Measurements from ENCODE around the gene TFB1M. TPM values are rescaled to one million over a fixed set of nuclear protein-coding genes. Genes with fewer than 3 reads are reported as not detected.
A peak's percentile ranks its signal among the peaks of the same experiment; 100 is the strongest.
"Not testable (repeated sequence)": the region's sequence is repeated elsewhere in the genome, so short reads cannot be mapped to it uniquely, and the experiment has no call there.

Gene TFB1M
- total RNA-seq: 10 to 100 TPM; 10.1 to 21.9 (median 14.8) TPM

DNA sequence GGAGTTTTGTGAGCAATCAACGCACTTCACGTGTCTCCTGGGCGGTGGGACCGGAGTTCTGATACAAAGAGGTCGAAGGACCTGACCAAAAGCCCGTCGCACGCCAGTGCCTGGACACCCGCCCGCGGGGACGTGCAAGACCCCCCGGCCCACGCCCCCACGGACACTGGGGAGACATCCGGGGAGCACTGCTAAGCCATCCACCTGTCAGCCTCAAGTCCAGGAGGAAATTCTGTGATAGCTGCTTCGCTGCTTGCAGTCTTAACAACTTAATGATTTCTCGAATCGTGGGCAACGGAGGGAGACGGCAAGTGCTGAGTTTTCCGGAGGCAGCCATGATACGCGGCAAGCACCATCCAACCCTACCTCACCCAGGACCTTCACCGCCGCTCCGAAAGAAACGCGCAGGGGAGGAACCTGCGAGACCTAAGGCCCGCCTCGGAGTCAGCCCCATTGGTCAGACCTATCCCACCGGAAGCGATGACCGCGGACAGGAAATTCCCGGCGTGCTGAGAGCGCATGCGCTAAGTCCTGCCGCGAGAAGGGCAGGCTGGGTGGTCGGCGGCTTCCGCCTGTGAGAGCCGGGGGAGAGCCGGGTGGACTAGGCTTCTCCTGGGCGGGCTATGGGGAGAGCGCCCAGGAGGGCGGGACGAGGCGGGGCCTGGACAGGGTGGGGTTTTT is at the start of gene TFB1M:
Gene TFB1M, minus strand, starts transcription at position 393 of the 681 bp plus-strand sequence. Its CDS starts 56 bp downstream, at position 337.
- intact Hi-C loops (cut with DNase I; ENCODE audit: low total_unique reads): no loop called here
- 0 to 1% methylated on average over 42 to 45 of the region's 52 CpGs for WGBS, 2 donors
- peak; percentile 98 to 99 for DNase-seq (ENCODE audit: low spot score in 2 of 2)
- H3K4me3 ChIP-seq (ENCODE audit: low read depth, poor library complexity, severe bottlenecking): peak within 1 kb of the TSS; percentile 91
- TF ChIP-seq POLR2A (IDR thresholded peaks at IDR 0.05): peak in 1 of 2 donors; percentile 5
- TF ChIP-seq, protein P1, sequence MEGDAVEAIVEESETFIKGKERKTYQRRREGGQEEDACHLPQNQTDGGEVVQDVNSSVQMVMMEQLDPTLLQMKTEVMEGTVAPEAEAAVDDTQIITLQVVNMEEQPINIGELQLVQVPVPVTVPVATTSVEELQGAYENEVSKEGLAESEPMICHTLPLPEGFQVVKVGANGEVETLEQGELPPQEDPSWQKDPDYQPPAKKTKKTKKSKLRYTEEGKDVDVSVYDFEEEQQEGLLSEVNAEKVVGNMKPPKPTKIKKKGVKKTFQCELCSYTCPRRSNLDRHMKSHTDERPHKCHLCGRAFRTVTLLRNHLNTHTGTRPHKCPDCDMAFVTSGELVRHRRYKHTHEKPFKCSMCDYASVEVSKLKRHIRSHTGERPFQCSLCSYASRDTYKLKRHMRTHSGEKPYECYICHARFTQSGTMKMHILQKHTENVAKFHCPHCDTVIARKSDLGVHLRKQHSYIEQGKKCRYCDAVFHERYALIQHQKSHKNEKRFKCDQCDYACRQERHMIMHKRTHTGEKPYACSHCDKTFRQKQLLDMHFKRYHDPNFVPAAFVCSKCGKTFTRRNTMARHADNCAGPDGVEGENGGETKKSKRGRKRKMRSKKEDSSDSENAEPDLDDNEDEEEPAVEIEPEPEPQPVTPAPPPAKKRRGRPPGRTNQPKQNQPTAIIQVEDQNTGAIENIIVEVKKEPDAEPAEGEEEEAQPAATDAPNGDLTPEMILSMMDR (IDR thresholded peaks at IDR 0.05): no peak

DNA sequence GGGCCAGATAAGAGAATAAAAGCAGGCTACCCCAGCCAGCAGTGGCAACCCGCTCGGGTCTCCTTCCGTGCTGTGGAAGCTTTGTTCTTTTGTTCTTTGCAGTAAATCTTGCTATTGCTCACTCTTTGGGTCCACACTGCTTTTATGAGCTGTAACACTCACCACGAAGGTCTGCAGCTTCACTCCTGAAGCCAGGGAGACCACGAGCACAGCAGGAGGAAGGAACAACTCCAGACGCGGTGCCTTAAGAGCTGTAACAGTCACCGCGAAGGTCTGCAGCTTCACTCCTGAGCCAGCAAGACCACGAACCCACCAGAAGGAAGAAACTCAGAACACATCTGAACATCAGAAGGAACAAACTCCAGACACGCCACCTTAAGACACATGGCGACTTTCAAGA is 49.7 kb upstream of the TFB1M start:
- H3K4me3 ChIP-seq (ENCODE audit: low read depth, poor library complexity, severe bottlenecking); DNase-seq (ENCODE audit: low spot score in 2 of 2); intact Hi-C loops (cut with DNase I; ENCODE audit: low total_unique reads): not testable (repeated sequence)
- 82 to 85% methylated on average over 12 of the region's 12 CpGs for WGBS, 2 donors

DNA sequence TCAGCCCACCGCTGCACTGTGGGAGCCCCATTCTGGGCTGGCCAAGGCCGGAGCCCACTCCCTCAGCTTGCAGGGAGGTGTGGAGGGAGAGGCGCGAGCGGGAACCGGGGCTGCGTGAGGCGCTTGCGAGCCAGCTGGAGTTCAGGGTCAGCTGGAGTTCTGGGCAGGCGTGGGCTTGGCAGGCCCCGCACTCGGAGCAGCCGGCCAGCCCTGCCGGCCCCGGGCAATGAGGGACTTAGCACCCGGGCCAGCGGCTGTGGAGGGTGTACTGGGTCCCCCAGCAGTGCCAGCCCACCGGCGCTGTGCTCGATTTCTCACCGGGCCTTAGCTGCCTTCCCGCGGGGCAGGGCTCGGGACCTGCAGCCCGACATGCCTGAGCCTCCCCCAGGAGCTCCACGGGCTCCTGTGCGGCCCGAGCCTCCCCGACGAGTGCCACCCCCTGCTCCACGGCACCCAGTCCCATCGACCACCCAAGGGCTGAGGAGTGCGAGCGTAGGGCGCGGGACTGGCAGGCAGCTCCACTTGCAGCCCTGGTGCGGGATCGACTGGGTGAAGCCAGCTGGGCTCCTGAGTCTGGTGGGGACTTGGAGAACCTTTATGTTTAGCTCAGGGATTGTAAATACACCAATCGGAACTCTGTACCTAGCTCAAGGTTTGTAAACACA is 48.8 kb upstream of the TFB1M start:
- DNase-seq (ENCODE audit: low spot score in 2 of 2); intact Hi-C loops (cut with DNase I; ENCODE audit: low total_unique reads); H3K4me3 ChIP-seq (ENCODE audit: low read depth, poor library complexity, severe bottlenecking): not testable (repeated sequence)
- 97 to 99% methylated on average over 13 to 30 of the region's 39 CpGs for WGBS, 2 donors

DNA sequence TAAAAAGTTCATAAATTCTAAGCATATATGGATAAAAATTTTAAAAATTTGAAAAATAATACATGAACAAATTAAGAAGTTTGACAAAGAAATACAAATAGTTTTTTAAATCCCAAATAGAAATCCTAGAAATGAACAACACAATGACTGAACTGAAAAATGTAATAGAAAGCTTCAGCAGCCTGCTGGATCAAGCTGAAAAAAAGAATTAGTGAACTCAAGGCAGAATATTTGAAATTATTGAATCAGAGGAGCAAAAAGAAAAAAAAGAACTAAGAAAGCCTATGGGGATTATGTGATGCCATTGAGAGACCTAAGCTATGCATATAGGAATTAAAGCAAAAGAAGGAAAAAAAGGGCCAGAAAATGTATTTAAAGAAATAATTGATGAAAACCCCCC is 39.9 kb upstream of the TFB1M start:
- TF ChIP-seq, protein P1 (IDR thresholded peaks at IDR 0.05): no peak
- TF ChIP-seq POLR2A (IDR thresholded peaks at IDR 0.05): no peak
- no peak for DNase-seq (ENCODE audit: low spot score in 2 of 2)
- no peak overlapping the region for H3K4me3 ChIP-seq (ENCODE audit: low read depth, poor library complexity, severe bottlenecking)
- intact Hi-C loops (cut with DNase I; ENCODE audit: low total_unique reads): no loop called here

DNA sequence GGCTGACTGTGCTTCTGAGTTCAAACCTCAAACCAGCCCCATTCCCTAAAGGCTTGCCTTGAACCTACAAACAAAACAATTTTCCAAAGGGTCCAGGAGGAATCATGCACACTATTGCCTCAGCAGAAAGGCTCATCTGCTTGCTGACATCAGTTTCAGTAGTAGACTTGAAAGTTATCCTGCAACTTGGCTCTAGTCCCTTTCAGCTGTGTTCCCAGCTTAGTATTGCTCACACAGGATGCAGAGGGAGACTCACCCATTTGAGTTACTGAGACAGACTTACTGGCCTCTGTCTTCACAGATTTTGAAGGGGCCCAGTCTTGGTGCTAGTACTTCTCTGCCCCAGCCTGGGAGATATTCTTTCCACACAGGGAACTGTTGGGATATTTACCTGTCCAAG is 38.5 kb upstream of the TFB1M start:
- H3K4me3 ChIP-seq (ENCODE audit: low read depth, poor library complexity, severe bottlenecking): no peak overlapping the region
- intact Hi-C loops (cut with DNase I; ENCODE audit: low total_unique reads): no loop called here
- TF ChIP-seq, protein P1 (IDR thresholded peaks at IDR 0.05): no peak
- no peak for TF ChIP-seq POLR2A (IDR thresholded peaks at IDR 0.05)
- DNase-seq (ENCODE audit: low spot score in 2 of 2): no peak

DNA sequence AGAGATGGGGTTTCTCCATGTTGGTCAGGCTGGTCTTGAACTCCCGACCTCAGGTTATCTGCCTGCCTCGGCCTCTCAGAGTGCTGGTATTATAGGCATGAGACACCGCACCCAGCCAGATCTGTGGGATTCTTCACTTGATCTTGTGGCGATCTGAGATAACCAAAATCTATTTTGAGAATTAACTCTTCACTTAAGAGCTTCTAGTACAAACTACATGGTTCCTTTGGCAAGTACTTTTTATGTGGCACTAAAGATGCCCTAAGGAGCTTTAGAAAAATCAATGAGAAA is 37.8 kb upstream of the TFB1M start:
- no peak overlapping the region for H3K4me3 ChIP-seq (ENCODE audit: low read depth, poor library complexity, severe bottlenecking)
- no peak for DNase-seq (ENCODE audit: low spot score in 2 of 2)
- intact Hi-C loops (cut with DNase I; ENCODE audit: low total_unique reads): no loop called here
- 90 to 91% methylated on average over 4 of the region's 4 CpGs for WGBS, 2 donors
- TF ChIP-seq POLR2A (IDR thresholded peaks at IDR 0.05): no peak
- TF ChIP-seq, protein P1 (IDR thresholded peaks at IDR 0.05): no peak
